Osteoblast (primary cell): ENCODE measurements around the gene OSGEP. TPM values are rescaled to one million over a fixed set of nuclear protein-coding genes. Genes with fewer than 3 reads are reported as not detected.

Source experiments
- DNase-seq: peaks from one replicate; pipeline ENCODE4 v3.0.0; 2011; ENCODE audit warnings: low spot score, mixed read lengths; ENCODE audit not compliant: insufficient read length; ENCODE audit errors: missing footprints
- H2AFZ ChIP-seq: 2 replicates; pipeline ENCODE4 v1.6.0; 2011; ENCODE audit warnings: mild to moderate bottlenecking, low read length
- H3K27ac ChIP-seq: 2 replicates; pipeline ENCODE4 v1.5.1; 2011; ENCODE audit warnings: mild to moderate bottlenecking, low read depth, low read length, moderate library complexity
- H3K27me3 ChIP-seq: 2 replicates; pipeline ENCODE4 v1.6.0; 2012; ENCODE audit warnings: mild to moderate bottlenecking, control low read depth, inconsistent platforms, low read length, moderate library complexity; ENCODE audit not compliant: insufficient read depth
- H3K36me3 ChIP-seq: 2 replicates; pipeline ENCODE4 v1.5.1; 2011; ENCODE audit warnings: mild to moderate bottlenecking, low read length, control low read depth, moderate library complexity; ENCODE audit not compliant: insufficient read depth
- H3K4me1 ChIP-seq: 2 replicates; pipeline ENCODE4 v1.5.1; 2011; ENCODE audit warnings: mild to moderate bottlenecking, low read length, control low read depth, moderate library complexity; ENCODE audit not compliant: insufficient read depth
- H3K4me2 ChIP-seq: 2 replicates; pipeline ENCODE4 v1.6.0; 2011; ENCODE audit warnings: mild to moderate bottlenecking, low read length; ENCODE audit not compliant: insufficient read depth
- H3K4me3 ChIP-seq: fragments of 200-600 bp; sonication (generic); 3 replicates; pipeline ENCODE4 v1.5.1; 2012; ENCODE audit warnings: mild to moderate bottlenecking, low read length, inconsistent platforms; ENCODE audit not compliant: insufficient read depth
- H3K79me2 ChIP-seq: 2 replicates; pipeline ENCODE4 v1.6.0; 2012; ENCODE audit warnings: mild to moderate bottlenecking, low read length, control low read depth, inconsistent platforms; ENCODE audit not compliant: insufficient read depth
- H3K9me3 ChIP-seq: 2 replicates; pipeline ENCODE4 v1.5.1; 2011; ENCODE audit warnings: low read depth, low read length, control low read depth
- H4K20me1 ChIP-seq: 2 replicates; pipeline ENCODE4 v1.6.0; 2012; ENCODE audit warnings: mild to moderate bottlenecking, low read length, control low read depth; ENCODE audit not compliant: insufficient read depth
- total RNA-seq: library from RNA; depleted of rRNA; stranded (reverse); fragments of >200 nt; gene quantifications from 2 replicates; pipeline ENCODE4 v1.2.3, GENCODE V29; 2012
- TF ChIP-seq, protein P1 (sequence below): IDR thresholded peaks from 2 replicates; pipeline ENCODE4 v1.5.1; 2011; ENCODE audit warnings: mild to moderate bottlenecking, low read depth, low read length, moderate library complexity; ENCODE audit errors: extremely low read depth

Gene OSGEP
- total RNA-seq, 1 donor: 47.8 TPM

DNA sequence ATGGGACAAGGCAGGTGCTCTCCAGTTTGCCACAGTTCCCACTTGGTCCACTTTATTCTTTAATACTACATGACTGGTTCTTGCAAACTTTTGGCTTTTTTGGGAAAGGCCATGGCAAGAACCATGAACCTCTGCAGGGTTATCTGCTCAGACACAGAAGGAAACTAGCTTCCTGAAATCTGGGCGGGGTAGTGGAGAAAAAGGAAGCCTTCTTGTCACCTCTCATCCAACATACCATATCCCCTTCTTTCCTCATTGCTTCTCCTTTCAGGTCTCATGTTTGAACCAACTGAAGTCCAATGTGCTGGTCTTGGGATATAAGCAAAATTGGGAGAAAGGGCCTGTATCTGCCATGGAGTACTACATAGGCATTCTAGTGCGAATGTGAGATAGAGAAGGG, 13.2 kb downstream of the OSGEP start:
- peaks cover 10% of the 10 kb centered on the region for H3K36me3 ChIP-seq
- TF ChIP-seq, protein P1, sequence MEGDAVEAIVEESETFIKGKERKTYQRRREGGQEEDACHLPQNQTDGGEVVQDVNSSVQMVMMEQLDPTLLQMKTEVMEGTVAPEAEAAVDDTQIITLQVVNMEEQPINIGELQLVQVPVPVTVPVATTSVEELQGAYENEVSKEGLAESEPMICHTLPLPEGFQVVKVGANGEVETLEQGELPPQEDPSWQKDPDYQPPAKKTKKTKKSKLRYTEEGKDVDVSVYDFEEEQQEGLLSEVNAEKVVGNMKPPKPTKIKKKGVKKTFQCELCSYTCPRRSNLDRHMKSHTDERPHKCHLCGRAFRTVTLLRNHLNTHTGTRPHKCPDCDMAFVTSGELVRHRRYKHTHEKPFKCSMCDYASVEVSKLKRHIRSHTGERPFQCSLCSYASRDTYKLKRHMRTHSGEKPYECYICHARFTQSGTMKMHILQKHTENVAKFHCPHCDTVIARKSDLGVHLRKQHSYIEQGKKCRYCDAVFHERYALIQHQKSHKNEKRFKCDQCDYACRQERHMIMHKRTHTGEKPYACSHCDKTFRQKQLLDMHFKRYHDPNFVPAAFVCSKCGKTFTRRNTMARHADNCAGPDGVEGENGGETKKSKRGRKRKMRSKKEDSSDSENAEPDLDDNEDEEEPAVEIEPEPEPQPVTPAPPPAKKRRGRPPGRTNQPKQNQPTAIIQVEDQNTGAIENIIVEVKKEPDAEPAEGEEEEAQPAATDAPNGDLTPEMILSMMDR: no peak
- no peaks in the 10 kb centered on the region for H3K27me3 ChIP-seq
- no peak overlapping the region for H3K4me2 ChIP-seq
- H3K4me3 ChIP-seq: no peak overlapping the region
- DNase-seq: no peak
- no peak overlapping the region for H2AFZ ChIP-seq
- no peaks in the 10 kb centered on the region for H3K9me3 ChIP-seq
- H3K27ac ChIP-seq: no peak overlapping the region
- no peaks in the 10 kb centered on the region for H3K79me2 ChIP-seq
- H4K20me1 ChIP-seq: no peaks in the 10 kb centered on the region
- peaks cover 8% of the 10 kb centered on the region for H3K4me1 ChIP-seq

DNA sequence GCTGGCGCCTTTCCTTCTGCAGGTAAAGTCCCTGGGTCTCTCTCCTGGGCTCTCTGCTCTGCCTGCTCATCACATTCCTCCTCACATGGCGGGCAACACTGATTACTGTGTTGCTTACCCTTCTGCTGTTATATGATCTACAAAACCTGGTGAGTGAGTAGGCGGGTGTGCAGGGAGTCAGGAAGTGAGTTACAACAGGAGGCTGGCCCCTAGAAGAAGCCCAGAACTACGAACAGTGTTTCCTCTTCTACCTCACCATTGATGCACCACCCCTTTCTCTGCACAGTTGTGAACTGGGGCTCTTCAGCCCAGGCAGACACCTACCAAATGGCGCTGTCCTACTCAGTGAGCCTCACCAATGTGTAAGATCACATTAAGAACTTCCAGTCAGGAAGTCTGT, 13.7 kb downstream of the OSGEP start:
- TF ChIP-seq, protein P1: no peak
- Histone ChIP-seq H2AFZ (peak overlapping the region; percentile 6), H3K27ac (no peak overlapping the region)

GRCh38 chr14:20440465-20440864, 14.1 kb downstream of the OSGEP start:
- Histone ChIP-seq H3K9me3 (no peaks in the 10 kb centered on the region), H3K27ac (no peak overlapping the region), H4K20me1 (no peaks in the 10 kb centered on the region), H3K27me3 (no peaks in the 10 kb centered on the region), H3K4me3 (no peak overlapping the region), H3K4me1 (peaks cover 17% of the 10 kb centered on the region), H3K4me2 (no peak overlapping the region), H2AFZ (no peak overlapping the region), H3K79me2 (no peaks in the 10 kb centered on the region), H3K36me3 (peaks cover under 1% of the 10 kb centered on the region)
- TF ChIP-seq, protein P1: no peak
- no peak for DNase-seq

More for the DNA sequence above, 13.7 kb downstream of the OSGEP start:
- peaks cover 13% of the 10 kb centered on the region for H3K4me1 ChIP-seq
- no peaks in the 10 kb centered on the region for H3K79me2 ChIP-seq
- H3K4me3 ChIP-seq: no peak overlapping the region
- no peak overlapping the region for H3K4me2 ChIP-seq
- peaks cover 5% of the 10 kb centered on the region for H3K36me3 ChIP-seq
- H4K20me1 ChIP-seq: no peaks in the 10 kb centered on the region
- H3K9me3 ChIP-seq: no peaks in the 10 kb centered on the region
- H3K27me3 ChIP-seq: no peaks in the 10 kb centered on the region
- no peak for DNase-seq

DNA sequence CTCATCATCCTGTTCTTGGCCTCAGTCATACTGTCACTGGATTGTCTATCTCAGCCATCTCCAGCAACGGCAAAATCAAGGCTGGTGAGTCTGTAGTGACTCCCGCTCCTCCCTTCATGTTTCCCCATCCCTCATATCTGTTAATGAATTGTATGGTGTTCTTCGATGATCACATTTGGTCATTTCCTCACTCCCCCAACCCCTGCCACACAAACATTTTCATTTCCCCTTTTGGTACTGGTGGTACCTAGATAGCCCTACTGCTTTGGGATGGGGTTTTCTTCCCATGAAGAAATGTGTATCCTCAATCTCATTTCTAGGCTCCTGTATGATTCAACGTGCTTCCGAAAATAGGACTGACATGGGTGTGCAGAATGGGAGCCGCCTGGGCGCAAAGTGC, 15.9 kb downstream of the OSGEP start:
- no peaks in the 10 kb centered on the region for H3K27me3 ChIP-seq
- H3K36me3 ChIP-seq: no peaks in the 10 kb centered on the region
- H3K27ac ChIP-seq: no peak overlapping the region
- no peak overlapping the region for H3K4me3 ChIP-seq
- H3K79me2 ChIP-seq: no peaks in the 10 kb centered on the region
- peaks cover 22% of the 10 kb centered on the region for H3K4me1 ChIP-seq
- H4K20me1 ChIP-seq: no peaks in the 10 kb centered on the region
- H2AFZ ChIP-seq: no peak overlapping the region
- TF ChIP-seq, protein P1: no peak
- H3K4me2 ChIP-seq: no peak overlapping the region
- no peaks in the 10 kb centered on the region for H3K9me3 ChIP-seq
- DNase-seq: no peak
